Effector memory CD8-positive, alpha-beta T cell (primary cell): Measurements from ENCODE around the gene ABCC10.
"Not testable (repeated sequence)": the region's sequence is repeated elsewhere in the genome, so short reads cannot be mapped to it uniquely, and the experiment has no call there.

Experiments used
- ATAC-seq: fragments of 150-1000 bp; cut with Tn5 transposase; replicated peaks from 2 replicates; pipeline ENCODE4 v1.10.0; 2021; ENCODE audit warnings: mild to moderate bottlenecking, moderate library complexity
- DNase-seq, 3 experiments: peaks; one replicate each; pipeline ENCODE4 v3.0.0; 2021
- H3K27ac Mint-ChIP-seq, 2 donors: one replicate each; pipeline ENCODE4 v1.8.0; 2022; ENCODE audit warnings: mild to moderate bottlenecking in 2 of 2, mixed read lengths in 2 of 2, moderate library complexity in 2 of 2
- H3K27me3 Mint-ChIP-seq, 2 donors: one replicate each; pipeline ENCODE4 v1.8.0; 2022; ENCODE audit warnings: mixed read lengths in 2 of 2
- H3K36me3 Mint-ChIP-seq: one replicate; pipeline ENCODE4 v1.8.0; 2022; ENCODE audit warnings: mild to moderate bottlenecking, moderate library complexity, mixed read lengths; ENCODE audit not compliant: insufficient read depth
- H3K4me1 Mint-ChIP-seq, 2 donors: one replicate each; pipeline ENCODE4 v1.8.0; 2022; ENCODE audit warnings: low read depth in 2 of 2, mixed read lengths in 2 of 2
- H3K4me3 Mint-ChIP-seq, 2 donors: one replicate each; pipeline ENCODE4 v1.8.0; 2022; ENCODE audit warnings: mild to moderate bottlenecking in 2 of 2, mixed read lengths in 2 of 2, moderate library complexity in 2 of 2
- H3K9me3 Mint-ChIP-seq, 2 donors: one replicate each; pipeline ENCODE4 v1.8.0; 2022; ENCODE audit warnings: mixed read lengths in 2 of 2

The ABCC10 gene

DNA sequence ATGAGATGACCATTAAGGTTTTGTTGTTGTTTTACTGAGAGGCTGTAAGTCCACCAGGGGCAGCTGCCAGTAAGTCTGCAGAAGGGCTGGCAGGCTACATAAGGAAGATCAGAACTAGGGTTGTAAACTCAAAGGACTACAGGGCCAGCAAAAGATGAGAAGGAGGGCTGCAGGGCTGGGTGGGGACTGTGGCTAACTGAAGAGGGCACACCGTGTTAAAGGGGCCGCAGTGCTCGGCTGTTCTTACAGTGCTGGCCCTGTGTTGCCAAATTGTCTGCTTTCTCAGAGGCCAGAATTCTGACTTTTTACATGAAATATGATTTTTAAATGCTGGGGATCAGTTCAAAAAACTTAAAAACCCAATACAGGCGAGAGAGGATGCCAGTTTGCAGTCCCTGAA lies 32.4 kb upstream of the ABCC10 start:
- H3K4me1 Mint-ChIP-seq: peaks cover 26 to 31% of the 10 kb centered on the region in 2 donors
- H3K36me3 Mint-ChIP-seq: peaks cover 4% of the 10 kb centered on the region
- H3K27me3 Mint-ChIP-seq: no peaks in the 10 kb centered on the region
- H3K4me3 Mint-ChIP-seq: no peak overlapping the region
- DNase-seq (no peak), ATAC-seq (no peak)
- H3K27ac Mint-ChIP-seq: no peak overlapping the region
- H3K9me3 Mint-ChIP-seq: no peaks in the 10 kb centered on the region

DNA sequence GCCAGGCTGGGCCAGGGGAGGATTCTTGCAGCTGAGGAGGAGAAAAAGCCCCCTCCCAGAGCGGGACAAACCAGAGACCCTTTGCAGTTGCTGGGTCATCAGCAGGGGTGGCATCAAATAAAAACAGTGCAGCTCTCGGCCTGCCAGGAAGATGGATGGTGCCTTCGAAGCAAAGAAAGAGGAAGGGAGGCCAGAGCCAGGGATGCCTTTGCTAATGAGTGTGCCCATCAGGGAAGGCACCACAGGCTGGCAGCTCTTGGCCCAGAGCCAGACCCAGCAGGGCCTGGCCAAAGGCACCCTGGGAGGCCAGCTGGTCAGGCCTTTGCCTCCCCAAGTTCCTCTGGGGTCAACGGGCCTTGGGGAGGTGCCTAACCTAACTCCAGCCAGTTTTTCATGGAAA lies 31.6 kb upstream of the ABCC10 start:
- no peak for DNase-seq
- Mint-ChIP-seq H3K36me3 (peaks cover 4% of the 10 kb centered on the region), H3K4me3 (no peak overlapping the region), H3K27me3 (peaks cover 0 to 6% of the 10 kb centered on the region in 2 donors), H3K27ac (no peak overlapping the region), H3K9me3 (no peaks in the 10 kb centered on the region), H3K4me1 (peaks cover 20 to 26% of the 10 kb centered on the region in 2 donors)
- ATAC-seq: no peak

DNA sequence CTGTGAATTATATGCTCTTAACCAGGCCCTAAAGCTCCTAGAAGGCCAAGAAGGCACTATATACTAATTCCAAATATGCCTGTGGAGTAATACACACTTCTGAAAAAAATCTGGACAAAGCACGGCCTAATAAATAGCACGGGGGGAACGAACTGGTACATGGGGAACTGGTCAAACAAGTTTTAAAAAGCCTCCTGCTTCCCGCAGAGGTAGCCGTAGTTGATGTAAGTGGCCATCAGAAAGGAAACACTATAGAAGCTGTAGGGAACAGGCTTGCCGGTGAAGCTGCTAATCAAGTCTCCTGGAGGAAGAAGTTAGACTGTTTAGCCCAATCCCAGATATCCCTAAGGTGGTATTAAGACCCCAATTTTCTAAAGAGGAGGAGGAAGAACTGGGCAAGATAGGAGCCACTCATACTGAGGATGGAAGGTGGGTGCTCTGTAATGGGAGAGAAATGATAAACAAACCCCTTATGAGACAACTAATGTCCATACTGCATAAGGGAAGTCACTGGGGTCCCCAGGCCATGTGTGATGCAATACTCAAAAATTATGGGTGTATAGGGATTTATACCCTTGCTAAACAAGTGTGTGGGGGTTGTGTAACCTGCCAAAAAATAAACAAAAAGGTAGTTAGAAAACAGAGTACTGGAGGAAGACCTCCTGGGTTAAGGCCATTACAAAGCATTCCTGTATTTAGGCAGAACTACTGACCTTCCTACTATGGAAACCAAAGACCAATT lies 30.8 kb upstream of the ABCC10 start:
- Mint-ChIP-seq H3K4me1 (peaks cover 12 to 18% of the 10 kb centered on the region in 2 donors), H3K27ac (no peak overlapping the region), H3K4me3 (no peak overlapping the region), H3K9me3 (no peaks in the 10 kb centered on the region), H3K27me3 (peaks cover 0 to 11% of the 10 kb centered on the region in 2 donors), H3K36me3 (peaks cover under 1% of the 10 kb centered on the region)
- ATAC-seq: no peak
- DNase-seq: no peak

DNA sequence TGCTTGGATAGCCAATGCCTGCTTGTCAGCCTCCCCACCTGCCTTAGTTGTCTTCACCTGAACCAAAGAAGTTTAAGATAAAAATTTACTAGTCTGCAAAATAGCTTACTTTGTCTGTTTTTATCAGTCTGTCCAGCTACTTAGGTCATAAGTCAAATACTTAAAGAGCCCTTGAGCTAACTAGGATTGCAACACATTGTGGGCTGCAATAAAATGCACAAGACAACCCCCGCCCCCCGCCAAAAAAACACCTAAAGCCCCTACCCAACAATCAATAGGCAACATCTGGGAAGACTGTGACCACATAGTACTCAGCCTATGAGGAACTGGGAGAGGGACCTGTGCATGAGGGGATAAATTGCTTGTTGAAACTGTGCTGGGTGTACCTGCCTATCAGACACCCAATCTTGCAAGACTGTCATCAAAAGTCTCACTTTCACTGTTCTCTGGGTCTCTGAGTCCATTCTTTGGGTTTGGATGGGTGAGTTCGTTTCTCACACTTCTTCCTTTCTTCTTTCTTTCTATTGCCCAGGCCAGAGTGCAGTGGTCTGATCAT lies 27.3 kb upstream of the ABCC10 start:
- Mint-ChIP-seq H3K4me1 (peaks cover 0 to 2% of the 10 kb centered on the region in 2 donors), H3K36me3 (no peaks in the 10 kb centered on the region), H3K27ac (no peak overlapping the region), H3K4me3 (no peak overlapping the region), H3K9me3 (no peaks in the 10 kb centered on the region), H3K27me3 (peaks cover 4 to 29% of the 10 kb centered on the region in 2 donors)
- no peak for DNase-seq
- ATAC-seq: no peak

DNA sequence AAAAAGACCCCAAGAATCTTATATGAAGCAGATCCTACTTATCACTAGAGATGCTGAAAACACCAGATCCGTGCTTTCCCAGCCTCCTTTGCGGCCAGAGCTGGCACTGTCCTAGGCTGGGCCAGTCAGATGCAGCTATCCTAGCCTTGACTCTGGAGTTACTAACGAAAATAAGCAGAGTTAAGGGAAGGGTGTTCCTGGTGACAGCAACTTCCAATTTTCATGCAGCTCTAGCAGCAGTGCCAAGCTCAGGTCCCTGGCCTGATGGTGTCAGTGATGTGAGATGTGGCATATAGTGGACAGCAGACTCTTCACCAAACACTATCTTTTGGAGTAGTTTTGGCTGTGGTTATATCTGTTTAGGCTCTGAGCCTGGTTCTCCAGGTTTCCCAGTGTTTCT lies 25.6 kb upstream of the ABCC10 start:
- Mint-ChIP-seq H3K27ac (no peak overlapping the region), H3K9me3 (no peaks in the 10 kb centered on the region), H3K27me3 (peaks cover 10 to 36% of the 10 kb centered on the region in 2 donors), H3K4me3 (no peak overlapping the region), H3K4me1 (peaks cover 0 to 2% of the 10 kb centered on the region in 2 donors), H3K36me3 (no peaks in the 10 kb centered on the region)
- DNase-seq (no peak), ATAC-seq (no peak)

DNA sequence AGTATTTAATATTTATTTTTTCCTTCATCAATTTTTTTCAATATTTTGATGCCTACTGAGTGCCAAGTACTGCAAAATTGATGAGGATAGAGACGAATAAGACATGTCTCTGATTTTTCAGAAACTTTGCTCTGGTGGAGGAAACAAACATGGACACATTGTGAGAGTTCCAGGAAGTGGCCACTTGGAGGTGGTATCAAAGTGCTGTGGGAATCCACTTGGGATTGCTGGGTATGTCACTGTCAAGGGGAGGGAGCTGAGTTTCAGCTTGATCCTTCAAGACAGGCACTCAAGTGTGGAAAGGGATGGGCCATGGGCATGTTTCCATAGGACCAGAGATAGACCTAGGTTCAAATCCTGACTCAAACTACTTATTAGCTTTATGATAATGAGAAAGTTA lies 24.5 kb upstream of the ABCC10 start:
- Mint-ChIP-seq H3K4me3 (no peak overlapping the region), H3K36me3 (no peaks in the 10 kb centered on the region), H3K4me1 (no peaks in the 10 kb centered on the region), H3K9me3 (no peaks in the 10 kb centered on the region), H3K27me3 (peaks cover 15 to 46% of the 10 kb centered on the region in 2 donors), H3K27ac (no peak overlapping the region)
- no peak for ATAC-seq
- DNase-seq: no peak

DNA sequence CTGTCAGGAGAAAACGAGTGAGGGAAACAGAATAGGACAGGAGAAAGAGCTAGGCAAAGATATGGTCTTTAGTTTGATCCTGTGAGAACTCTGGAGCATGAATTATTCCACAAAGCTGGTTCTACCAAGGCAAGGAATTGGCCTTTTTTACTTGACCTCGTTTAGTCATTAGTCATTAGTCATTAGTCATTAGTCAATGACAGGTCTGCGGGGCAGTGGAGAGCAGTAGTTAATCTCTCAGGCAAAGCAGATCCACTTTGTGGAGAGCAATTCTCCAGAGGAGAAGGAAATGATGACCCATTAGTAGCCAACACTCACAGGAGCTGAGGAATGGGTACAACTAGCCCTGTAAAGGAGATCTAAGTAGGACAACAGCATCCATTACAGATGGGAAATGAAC lies 22.0 kb upstream of the ABCC10 start:
- ATAC-seq: no peak
- no peaks in the 10 kb centered on the region for H3K4me1 Mint-ChIP-seq
- peaks cover 20 to 58% of the 10 kb centered on the region in 2 donors for H3K27me3 Mint-ChIP-seq
- no peak for DNase-seq
- H3K4me3 Mint-ChIP-seq: no peak overlapping the region
- no peaks in the 10 kb centered on the region for H3K36me3 Mint-ChIP-seq
- no peaks in the 10 kb centered on the region for H3K9me3 Mint-ChIP-seq
- H3K27ac Mint-ChIP-seq: no peak overlapping the region

DNA sequence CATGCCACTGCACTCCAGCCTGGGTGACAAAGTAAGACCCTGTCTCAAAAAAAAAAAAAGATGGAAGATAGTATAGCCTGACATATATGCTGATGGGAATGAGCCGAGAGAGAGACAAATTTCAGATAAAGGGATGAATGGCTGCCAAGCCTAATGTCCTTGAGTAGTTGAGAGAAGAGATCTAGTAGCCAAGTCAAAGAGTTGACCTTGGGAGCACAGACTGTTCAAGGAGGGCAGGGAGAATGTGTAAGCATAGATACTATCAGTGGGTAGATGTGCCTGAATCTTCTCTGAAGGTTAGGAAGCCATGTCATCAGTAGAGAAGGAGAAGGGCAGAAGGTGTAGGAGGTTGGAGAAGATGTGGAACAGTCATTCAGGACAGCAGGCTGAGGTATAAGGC lies 20.0 kb upstream of the ABCC10 start:
- Mint-ChIP-seq H3K4me3 (no peak overlapping the region), H3K4me1 (no peaks in the 10 kb centered on the region), H3K27me3 (peaks cover 20 to 48% of the 10 kb centered on the region in 2 donors), H3K36me3 (no peaks in the 10 kb centered on the region), H3K27ac (no peak overlapping the region), H3K9me3 (no peaks in the 10 kb centered on the region)
- no peak for ATAC-seq
- DNase-seq: no peak

DNA sequence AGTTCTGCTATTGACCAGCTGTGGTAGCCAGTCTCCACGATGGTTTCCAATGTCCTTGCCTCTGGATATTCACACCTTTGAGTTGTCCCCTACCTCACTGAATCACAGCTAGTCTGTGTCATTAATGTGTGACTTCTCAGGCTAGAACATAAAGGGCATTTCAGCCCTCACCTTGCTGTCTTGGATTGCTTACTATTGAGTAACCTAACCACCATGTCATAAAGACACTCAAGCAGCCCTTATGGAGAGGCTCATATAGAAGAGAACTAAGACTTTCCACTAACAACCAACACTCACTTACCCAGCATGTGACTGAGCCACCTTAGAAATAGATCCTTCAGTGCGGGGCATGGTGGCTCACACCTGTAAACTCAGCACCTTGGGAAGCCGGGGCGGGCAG lies 19.1 kb upstream of the ABCC10 start:
- no peak for ATAC-seq

DNA sequence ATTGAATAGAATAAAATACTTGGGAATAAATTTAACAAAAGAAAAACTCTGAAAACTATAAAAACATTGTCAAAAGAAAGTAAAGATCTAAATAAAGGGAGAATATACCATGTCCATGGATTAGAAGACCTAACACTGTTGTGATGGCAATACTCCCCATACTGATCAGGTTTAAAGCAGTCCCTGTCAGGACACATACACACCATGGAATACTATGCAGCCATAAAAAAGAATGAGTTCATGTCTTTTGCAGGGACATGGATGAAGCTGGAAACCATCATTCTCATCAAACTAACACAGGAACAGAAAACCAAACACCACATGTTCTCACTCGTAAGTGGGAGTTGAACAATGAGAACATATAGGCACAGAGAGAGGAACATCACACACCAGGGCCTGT lies 16.6 kb upstream of the ABCC10 start:
- H3K4me1 Mint-ChIP-seq, H3K27ac Mint-ChIP-seq, H3K4me3 Mint-ChIP-seq: not testable (repeated sequence)

More for the DNA sequence above, 19.1 kb upstream of the ABCC10 start:
- no peaks in the 10 kb centered on the region for H3K4me1 Mint-ChIP-seq
- no peak for DNase-seq
- peaks cover 20 to 47% of the 10 kb centered on the region in 2 donors for H3K27me3 Mint-ChIP-seq
- no peaks in the 10 kb centered on the region for H3K9me3 Mint-ChIP-seq
- no peak overlapping the region for H3K27ac Mint-ChIP-seq
- H3K36me3 Mint-ChIP-seq: no peaks in the 10 kb centered on the region
- no peak overlapping the region for H3K4me3 Mint-ChIP-seq

DNA sequence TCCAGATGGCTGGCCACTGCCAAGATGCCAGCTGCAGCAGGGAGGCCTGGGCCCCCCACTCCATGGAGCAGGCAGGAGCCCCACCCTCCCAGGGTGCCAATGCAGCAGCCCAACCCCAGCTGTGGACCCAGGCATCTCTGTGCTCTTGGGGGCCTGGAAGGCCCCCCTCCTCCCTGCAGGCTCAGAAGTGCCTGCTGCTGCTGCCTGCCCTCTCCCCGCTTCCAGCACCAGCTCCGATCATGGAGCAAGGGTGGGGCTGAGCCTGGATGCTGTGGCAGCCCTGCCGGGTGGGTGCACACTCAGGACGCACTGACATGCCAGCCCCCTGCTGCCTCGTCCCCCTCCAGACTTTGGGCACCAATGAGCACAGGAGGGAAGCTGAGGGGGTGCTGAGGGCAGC lies 14.8 kb upstream of the ABCC10 start:
- ATAC-seq (no peak), DNase-seq (no peak)
- no peaks in the 10 kb centered on the region for H3K36me3 Mint-ChIP-seq
- H3K4me1 Mint-ChIP-seq: no peaks in the 10 kb centered on the region
- H3K9me3 Mint-ChIP-seq: no peaks in the 10 kb centered on the region
- no peak overlapping the region for H3K27ac Mint-ChIP-seq
- peaks cover 5 to 24% of the 10 kb centered on the region in 2 donors for H3K27me3 Mint-ChIP-seq
- no peak overlapping the region for H3K4me3 Mint-ChIP-seq

More for the DNA sequence above, 16.6 kb upstream of the ABCC10 start:
- DNase-seq, H3K9me3 Mint-ChIP-seq, H3K36me3 Mint-ChIP-seq, ATAC-seq: not testable (repeated sequence)
- H3K27me3 Mint-ChIP-seq: peaks cover 10 to 31% of the 10 kb centered on the region in 2 donors

DNA sequence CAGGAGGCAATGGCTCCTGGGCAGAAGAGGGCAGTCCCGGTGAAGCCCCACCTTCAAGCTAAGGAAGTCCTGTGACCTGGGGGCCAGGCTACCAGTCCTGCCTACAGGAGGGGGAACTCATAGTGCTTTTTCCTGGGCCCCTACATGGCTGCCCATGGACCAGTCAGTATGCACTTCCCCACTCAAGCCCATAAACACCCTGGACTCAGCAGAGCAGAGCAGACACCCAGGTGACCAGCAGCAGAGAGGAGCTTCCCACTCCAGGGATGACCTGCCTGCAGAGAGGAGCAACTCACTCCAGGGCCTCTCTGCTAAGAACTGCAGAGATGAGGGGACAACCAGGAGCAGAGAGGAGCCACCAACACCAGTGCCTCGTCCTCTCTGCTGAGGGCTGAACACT lies 14.3 kb upstream of the ABCC10 start:
- H3K36me3 Mint-ChIP-seq: no peaks in the 10 kb centered on the region
- no peak for ATAC-seq
- no peak overlapping the region for H3K4me3 Mint-ChIP-seq
- H3K4me1 Mint-ChIP-seq: no peaks in the 10 kb centered on the region
- H3K27me3 Mint-ChIP-seq: peaks cover 3 to 19% of the 10 kb centered on the region in 2 donors
- H3K9me3 Mint-ChIP-seq: no peaks in the 10 kb centered on the region
- no peak for DNase-seq
- H3K27ac Mint-ChIP-seq: no peak overlapping the region

DNA sequence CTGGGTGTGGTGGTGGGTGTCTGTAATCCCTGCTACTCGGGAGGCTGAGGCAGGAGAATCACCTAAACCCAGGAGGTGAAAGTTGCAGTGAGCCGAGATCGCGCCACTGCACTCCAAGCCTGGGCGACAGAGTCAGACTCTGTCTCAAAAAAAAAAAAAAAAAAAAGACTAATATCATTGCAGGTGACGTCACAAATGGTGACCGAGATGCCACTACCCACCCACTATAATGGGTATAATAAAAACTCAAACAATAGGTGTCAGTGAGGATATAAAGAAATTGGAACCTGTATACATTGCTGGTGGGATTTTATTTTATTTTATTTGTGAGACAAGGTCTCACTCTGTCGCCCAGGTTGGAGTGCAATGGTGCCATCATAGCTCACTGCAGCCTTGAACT lies 12.1 kb upstream of the ABCC10 start:
- H3K4me3 Mint-ChIP-seq, H3K36me3 Mint-ChIP-seq, ATAC-seq, H3K4me1 Mint-ChIP-seq, H3K27me3 Mint-ChIP-seq, DNase-seq, H3K9me3 Mint-ChIP-seq, H3K27ac Mint-ChIP-seq: not testable (repeated sequence)

DNA sequence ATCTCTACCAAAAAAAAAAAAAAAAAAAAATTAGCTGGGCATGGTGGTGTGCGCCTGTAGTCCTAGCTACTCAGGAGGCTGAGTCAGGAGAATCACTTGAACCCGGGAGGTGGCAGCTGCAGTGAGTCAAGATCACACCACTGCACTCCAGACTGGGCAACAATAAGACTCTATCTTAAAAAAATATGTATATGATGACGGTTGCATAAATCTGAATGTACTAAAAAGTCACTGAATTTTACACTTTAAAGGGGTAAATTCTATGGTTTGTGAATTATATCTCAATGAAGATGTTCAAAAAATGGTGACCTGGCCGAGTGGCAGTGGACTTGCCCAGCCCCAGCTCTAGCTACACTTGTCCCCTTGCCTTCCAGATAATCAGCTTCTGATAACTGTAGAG lies 10.4 kb upstream of the ABCC10 start:
- Mint-ChIP-seq H3K36me3 (no peaks in the 10 kb centered on the region), H3K27me3 (peaks cover 0 to 8% of the 10 kb centered on the region in 2 donors), H3K4me3 (no peak overlapping the region), H3K4me1 (no peaks in the 10 kb centered on the region), H3K27ac (no peak overlapping the region), H3K9me3 (no peaks in the 10 kb centered on the region)
- no peak for DNase-seq
- no peak for ATAC-seq
